ENCODE data around the gene FEV. TPM values are rescaled to one million over a fixed set of nuclear protein-coding genes. Genes with fewer than 3 reads are reported as not detected.

The FEV gene
- polyA plus RNA-seq, 1 donor from 2014 or later = not detected

DNA sequence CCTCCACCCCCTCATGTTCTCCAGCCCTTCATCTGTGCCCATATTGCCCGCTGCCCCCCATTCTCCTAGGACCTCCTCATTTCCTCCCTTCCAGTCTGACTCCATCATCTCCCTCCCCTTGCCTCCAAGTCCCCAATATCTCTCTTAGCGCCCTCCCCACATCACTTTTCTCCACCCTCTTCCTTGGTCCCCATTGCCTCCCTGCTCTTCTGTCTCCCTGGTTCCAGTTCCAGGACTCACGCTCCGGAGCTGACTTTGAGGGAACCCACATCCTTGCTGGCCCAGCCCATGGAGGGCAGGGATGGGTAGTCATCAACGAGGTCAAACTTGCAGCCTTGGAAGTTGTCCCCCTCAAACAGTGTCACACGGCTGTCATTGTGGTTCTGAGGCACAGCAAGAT, 5.6 kb upstream of the FEV start:
- H3K9me3 ChIP-seq (ENCODE audit: low read length) = no peaks in the 10 kb centered on the region
- H3K27ac ChIP-seq (ENCODE audit: low read length) = no peak overlapping the region
- H3F3A ChIP-seq (ENCODE audit: insufficient read depth, low read length, poor library complexity, severe bottlenecking) = no peaks in the 10 kb centered on the region
- no peak overlapping the region for H3K4me3 ChIP-seq (ENCODE audit: low read length)
- H3K9me2 ChIP-seq (ENCODE audit: insufficient read depth, low read length) = no peaks in the 10 kb centered on the region
- H3K36me3 ChIP-seq (ENCODE audit: insufficient read depth, low read length) = no peaks in the 10 kb centered on the region
- H2AFZ ChIP-seq (ENCODE audit: low read depth, low read length) = no peak overlapping the region
- no peak overlapping the region for H3K4me2 ChIP-seq (ENCODE audit: low read length)
- H4K20me1 ChIP-seq (ENCODE audit: insufficient read depth) = no peaks in the 10 kb centered on the region
- H3K27me3 ChIP-seq (ENCODE audit: insufficient read depth, low read depth, low read length) = peaks cover 100% of the 10 kb centered on the region
- no peak overlapping the region for H3K9ac ChIP-seq (ENCODE audit: low read length)
- no peaks in the 10 kb centered on the region for H3K79me2 ChIP-seq (replicated peaks; ENCODE audit: insufficient read depth, low read length)
- TF ChIP-seq MXI1 (conservative IDR thresholded peaks at IDR 0.05; ENCODE audit: poor library complexity, severe bottlenecking) (no peak), TAF1 (IDR thresholded peaks at IDR 0.05; ENCODE audit: low read depth) (no peak), RAD21 (conservative IDR thresholded peaks at IDR 0.05) (no peak), EZH2 (IDR thresholded peaks at IDR 0.05; ENCODE audit: borderline replicate concordance, insufficient read depth, low read length, poor library complexity, severe bottlenecking) (no peak), POLR2AphosphoS5 (IDR thresholded peaks at IDR 0.05) (no peak), SMC3 (conservative IDR thresholded peaks at IDR 0.05; ENCODE audit: poor library complexity) (no peak), EP300 (conservative IDR thresholded peaks at IDR 0.05; ENCODE audit: poor library complexity, severe bottlenecking) (no peak)
- TF ChIP-seq, protein P1, sequence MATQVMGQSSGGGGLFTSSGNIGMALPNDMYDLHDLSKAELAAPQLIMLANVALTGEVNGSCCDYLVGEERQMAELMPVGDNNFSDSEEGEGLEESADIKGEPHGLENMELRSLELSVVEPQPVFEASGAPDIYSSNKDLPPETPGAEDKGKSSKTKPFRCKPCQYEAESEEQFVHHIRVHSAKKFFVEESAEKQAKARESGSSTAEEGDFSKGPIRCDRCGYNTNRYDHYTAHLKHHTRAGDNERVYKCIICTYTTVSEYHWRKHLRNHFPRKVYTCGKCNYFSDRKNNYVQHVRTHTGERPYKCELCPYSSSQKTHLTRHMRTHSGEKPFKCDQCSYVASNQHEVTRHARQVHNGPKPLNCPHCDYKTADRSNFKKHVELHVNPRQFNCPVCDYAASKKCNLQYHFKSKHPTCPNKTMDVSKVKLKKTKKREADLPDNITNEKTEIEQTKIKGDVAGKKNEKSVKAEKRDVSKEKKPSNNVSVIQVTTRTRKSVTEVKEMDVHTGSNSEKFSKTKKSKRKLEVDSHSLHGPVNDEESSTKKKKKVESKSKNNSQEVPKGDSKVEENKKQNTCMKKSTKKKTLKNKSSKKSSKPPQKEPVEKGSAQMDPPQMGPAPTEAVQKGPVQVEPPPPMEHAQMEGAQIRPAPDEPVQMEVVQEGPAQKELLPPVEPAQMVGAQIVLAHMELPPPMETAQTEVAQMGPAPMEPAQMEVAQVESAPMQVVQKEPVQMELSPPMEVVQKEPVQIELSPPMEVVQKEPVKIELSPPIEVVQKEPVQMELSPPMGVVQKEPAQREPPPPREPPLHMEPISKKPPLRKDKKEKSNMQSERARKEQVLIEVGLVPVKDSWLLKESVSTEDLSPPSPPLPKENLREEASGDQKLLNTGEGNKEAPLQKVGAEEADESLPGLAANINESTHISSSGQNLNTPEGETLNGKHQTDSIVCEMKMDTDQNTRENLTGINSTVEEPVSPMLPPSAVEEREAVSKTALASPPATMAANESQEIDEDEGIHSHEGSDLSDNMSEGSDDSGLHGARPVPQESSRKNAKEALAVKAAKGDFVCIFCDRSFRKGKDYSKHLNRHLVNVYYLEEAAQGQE (IDR thresholded peaks at IDR 0.05; ENCODE audit: borderline replicate concordance) = no peak
- TF ChIP-seq, protein P2, sequence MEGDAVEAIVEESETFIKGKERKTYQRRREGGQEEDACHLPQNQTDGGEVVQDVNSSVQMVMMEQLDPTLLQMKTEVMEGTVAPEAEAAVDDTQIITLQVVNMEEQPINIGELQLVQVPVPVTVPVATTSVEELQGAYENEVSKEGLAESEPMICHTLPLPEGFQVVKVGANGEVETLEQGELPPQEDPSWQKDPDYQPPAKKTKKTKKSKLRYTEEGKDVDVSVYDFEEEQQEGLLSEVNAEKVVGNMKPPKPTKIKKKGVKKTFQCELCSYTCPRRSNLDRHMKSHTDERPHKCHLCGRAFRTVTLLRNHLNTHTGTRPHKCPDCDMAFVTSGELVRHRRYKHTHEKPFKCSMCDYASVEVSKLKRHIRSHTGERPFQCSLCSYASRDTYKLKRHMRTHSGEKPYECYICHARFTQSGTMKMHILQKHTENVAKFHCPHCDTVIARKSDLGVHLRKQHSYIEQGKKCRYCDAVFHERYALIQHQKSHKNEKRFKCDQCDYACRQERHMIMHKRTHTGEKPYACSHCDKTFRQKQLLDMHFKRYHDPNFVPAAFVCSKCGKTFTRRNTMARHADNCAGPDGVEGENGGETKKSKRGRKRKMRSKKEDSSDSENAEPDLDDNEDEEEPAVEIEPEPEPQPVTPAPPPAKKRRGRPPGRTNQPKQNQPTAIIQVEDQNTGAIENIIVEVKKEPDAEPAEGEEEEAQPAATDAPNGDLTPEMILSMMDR (IDR thresholded peaks at IDR 0.05; ENCODE audit: poor library complexity, severe bottlenecking) = no peak

DNA sequence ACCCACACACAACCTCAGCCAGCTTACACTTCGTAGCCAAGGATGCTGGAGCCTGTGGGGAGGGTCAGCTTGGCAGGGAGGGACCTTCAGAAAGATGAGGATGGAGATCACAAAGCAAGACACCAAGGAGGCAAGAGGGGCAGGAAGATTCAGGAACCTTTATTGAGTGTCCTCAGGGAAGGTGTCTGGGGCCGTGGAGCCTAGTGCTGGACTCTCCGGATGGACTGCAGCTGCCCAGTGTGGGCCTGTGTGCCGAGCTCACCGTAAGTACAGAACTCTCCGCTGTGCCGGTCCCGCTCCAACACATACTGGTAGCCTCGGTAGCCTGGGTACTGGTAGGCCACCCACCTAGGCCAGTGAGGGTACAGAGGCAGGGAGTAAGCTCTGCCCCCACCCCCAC, 5.1 kb upstream of the FEV start:
- Histone ChIP-seq H3K27me3 (ENCODE audit: insufficient read depth, low read depth, low read length) (peaks cover 100% of the 10 kb centered on the region), H4K20me1 (ENCODE audit: insufficient read depth) (no peaks in the 10 kb centered on the region)

More for the DNA sequence above, 5.1 kb upstream of the FEV start:
- H3K36me3 ChIP-seq (ENCODE audit: insufficient read depth, low read length) = no peaks in the 10 kb centered on the region
- no peak overlapping the region for H2AFZ ChIP-seq (ENCODE audit: low read depth, low read length)
- no peak overlapping the region for H3K27ac ChIP-seq (ENCODE audit: low read length)
- TF ChIP-seq RAD21 (conservative IDR thresholded peaks at IDR 0.05) (no peak), TAF1 (IDR thresholded peaks at IDR 0.05; ENCODE audit: low read depth) (no peak), EZH2 (IDR thresholded peaks at IDR 0.05; ENCODE audit: borderline replicate concordance, insufficient read depth, low read length, poor library complexity, severe bottlenecking) (no peak), SMC3 (conservative IDR thresholded peaks at IDR 0.05; ENCODE audit: poor library complexity) (no peak), POLR2AphosphoS5 (IDR thresholded peaks at IDR 0.05) (no peak), MXI1 (conservative IDR thresholded peaks at IDR 0.05; ENCODE audit: poor library complexity, severe bottlenecking) (no peak)
- TF ChIP-seq, protein P2 (IDR thresholded peaks at IDR 0.05; ENCODE audit: poor library complexity, severe bottlenecking) = no peak
- TF ChIP-seq, protein P1 (IDR thresholded peaks at IDR 0.05; ENCODE audit: borderline replicate concordance) = no peak
- no peak overlapping the region for H3K4me3 ChIP-seq (ENCODE audit: low read length)
- H3K9me2 ChIP-seq (ENCODE audit: insufficient read depth, low read length) = no peaks in the 10 kb centered on the region
- no peak overlapping the region for H3K9ac ChIP-seq (ENCODE audit: low read length)
- no peaks in the 10 kb centered on the region for H3K9me3 ChIP-seq (ENCODE audit: low read length)
- no peaks in the 10 kb centered on the region for H3F3A ChIP-seq (ENCODE audit: insufficient read depth, low read length, poor library complexity, severe bottlenecking)
- H3K4me2 ChIP-seq (ENCODE audit: low read length) = no peak overlapping the region
- no peaks in the 10 kb centered on the region for H3K79me2 ChIP-seq (replicated peaks; ENCODE audit: insufficient read depth, low read length)
